HepG2 (cell line): ENCODE measurements around the gene MYLK2. TPM values are rescaled to one million over a fixed set of nuclear protein-coding genes. Genes with fewer than 3 reads are reported as not detected.

ENCODE experiments used
- ATAC-seq: fragments of 200-7000 bp; cut with Tn5 transposase; 3 replicates; pipeline ENCODE4 v1.9.1; 2020; ENCODE audit warnings: mild to moderate bottlenecking, moderate library complexity
- BruUV-seq: library from RNA; stranded (reverse); fragments of 400-500 nt; replicated peaks from 2 replicates; lab custom pipeline; 2021; lab: Mats Ljungman, UMichigan
- CTCF ChIA-PET: fragments of 300-600 bp; formaldehyde crosslinking; extraction: SDS; loops from one replicate; lab custom pipeline; 2021; ENCODE audit warnings: low total read pairs, inconsistent platforms, low intra/inter-chr PET ratio; lab: Yijun Ruan, JAX
- POLR2A ChIA-PET: fragments of 350-600 bp; sonication (Branson Sonifier 250); formaldehyde crosslinking; loops from one replicate; lab custom pipeline; 2020; ENCODE audit warnings: antibody characterized with exemption, inconsistent platforms; lab: Yijun Ruan, JAX
- DNase-seq: peaks from one replicate; pipeline ENCODE4 v3.0.0-alpha.2; 2015; ENCODE audit warnings: low spot score
- FAIRE-seq: peaks from 3 replicates; lab custom pipeline; 2011; peaks lifted over from hg19 to GRCh38; lab: Jason Lieb, UNC
- H2AFZ ChIP-seq: one replicate; pipeline ENCODE4 v1.6.1; 2011; ENCODE audit warnings: low read length, inconsistent platforms
- H3K27ac ChIP-seq: fragments of 300-600 bp; 3 replicates; pipeline ENCODE4 v1.8.0; 2011; ENCODE audit warnings: mixed run types, mild to moderate bottlenecking, mixed read lengths, low read length, inconsistent platforms; ENCODE audit not compliant: insufficient read depth; ENCODE audit errors: extremely low read length
- H3K27me3 ChIP-seq, 2 experiments: fragments of 200-600 bp in 1 of 2; 2 replicates in 1 of 2; 3 replicates in 1 of 2; pipeline versions ENCODE4 v1.6.0 to v1.8.0; 2011; ENCODE audit warnings: low read length in 2 of 2, mild to moderate bottlenecking in 2 of 2, moderate library complexity in 2 of 2, inconsistent platforms in 1 of 2; ENCODE audit not compliant: insufficient read depth in 2 of 2, control insufficient read depth in 1 of 2
- H3K36me3 ChIP-seq, 2 experiments: fragments of 200-600 bp in 1 of 2; replicated peaks in 1 of 2; 2 replicates in 1 of 2; 3 replicates in 1 of 2; pipeline versions ENCODE4 v1.5.1 to v1.8.0; 2011; ENCODE audit warnings: low read length in 2 of 2, inconsistent platforms in 1 of 2; ENCODE audit not compliant: insufficient read depth in 2 of 2, control insufficient read depth in 1 of 2
- H3K4me1 ChIP-seq: 2 replicates; pipeline ENCODE4 v1.5.1; 2012; ENCODE audit warnings: low read length, inconsistent platforms; ENCODE audit not compliant: insufficient read depth
- H3K4me2 ChIP-seq: 2 replicates; pipeline ENCODE4 v1.6.0; 2011; ENCODE audit warnings: low read depth, low read length, inconsistent platforms
- H3K4me3 ChIP-seq, 3 experiments: fragments of 200-600 bp in 1 of 3; sonication (generic), shearing (Covaris generic) in 1 of 3; replicated peaks in 1 of 3; 2 replicates each; pipeline ENCODE4 v1.5.1; 2011 to 2016; ENCODE audit warnings: low read length in 3 of 3, inconsistent platforms in 2 of 3, low read depth in 2 of 3, mild to moderate bottlenecking in 2 of 3, control low read depth in 1 of 3, mixed read lengths in 1 of 3; ENCODE audit not compliant: insufficient read depth in 1 of 3
- H3K79me2 ChIP-seq: one replicate; pipeline ENCODE4 v1.6.1; 2011; ENCODE audit warnings: low read length, inconsistent platforms; ENCODE audit not compliant: insufficient read depth
- H3K9ac ChIP-seq: 2 replicates; pipeline ENCODE4 v1.6.0; 2011; ENCODE audit warnings: mild to moderate bottlenecking, low read depth, low read length, inconsistent platforms; ENCODE audit not compliant: insufficient read depth
- H3K9me3 ChIP-seq: 2 replicates; pipeline ENCODE4 v1.5.1; 2012; ENCODE audit warnings: mild to moderate bottlenecking, low read length
- H4K20me1 ChIP-seq: 2 replicates; pipeline ENCODE4 v1.6.0; 2011; ENCODE audit warnings: inconsistent platforms, mild to moderate bottlenecking, low read length, moderate library complexity; ENCODE audit not compliant: insufficient read depth
- FOXC1 ChIP-seq: sonication (generic); formaldehyde crosslinking; IDR thresholded peaks from 2 replicates; pipeline ENCODE4 v1.8.0; 2022; ENCODE audit warnings: mild to moderate bottlenecking, missing genetic modification reagents, borderline replicate concordance
- GTF3A ChIP-seq: sonication (generic); formaldehyde crosslinking; conservative IDR thresholded peaks from 2 replicates; pipeline ENCODE4 v1.4.0; 2020; ENCODE audit warnings: mild to moderate bottlenecking, missing genetic modification reagents
- HDAC2 ChIP-seq: sonication (generic); formaldehyde crosslinking; IDR thresholded peaks from 2 replicates; pipeline ENCODE4 v1.4.0; 2020; ENCODE audit warnings: missing genetic modification reagents
- JUND ChIP-seq: sonication (generic); formaldehyde crosslinking; IDR thresholded peaks from 2 replicates; pipeline ENCODE4 v1.8.0; 2022; ENCODE audit warnings: mild to moderate bottlenecking, missing genetic modification reagents
- KLF16 ChIP-seq, 2 experiments: sonication (generic) in 1 of 2; formaldehyde crosslinking in 1 of 2; IDR thresholded peaks; 2 replicates each; pipeline versions ENCODE4 v1.6.1 to v1.8.0; 2016 to 2023; ENCODE audit warnings: missing genetic modification reagents in 2 of 2, missing compliant biosample characterization in 1 of 2
- MAZ ChIP-seq, 2 experiments: sonication (generic) in 1 of 2; formaldehyde crosslinking in 1 of 2; IDR thresholded peaks; 2 replicates each; pipeline versions ENCODE4 v1.5.0 to v1.6.1; 2012 to 2020; ENCODE audit warnings: low read depth in 2 of 2, mild to moderate bottlenecking in 2 of 2, borderline replicate concordance in 1 of 2, improper control_type of control experiment in 1 of 2, low read length in 1 of 2, missing genetic modification reagents in 1 of 2, moderate library complexity in 1 of 2
- MEIS2 ChIP-seq: sonication (generic); formaldehyde crosslinking; IDR thresholded peaks from 2 replicates; pipeline ENCODE4 v1.9.0; 2021; ENCODE audit warnings: mild to moderate bottlenecking, missing genetic modification reagents
- NFE2 ChIP-seq: sonication (generic); formaldehyde crosslinking; IDR thresholded peaks from 2 replicates; pipeline ENCODE4 v1.4.0; 2020; ENCODE audit warnings: missing genetic modification reagents
- PCBP2 ChIP-seq: fragments of 200-400 bp; formaldehyde crosslinking; optimal IDR thresholded peaks from 2 replicates; pipeline ENCODE3; 2018; ENCODE audit warnings: low read length, low read depth; ENCODE audit not compliant: poor library complexity, severe bottlenecking
- RARG ChIP-seq: sonication (generic); formaldehyde crosslinking; IDR thresholded peaks from 2 replicates; pipeline ENCODE4 v1.4.0; 2020; ENCODE audit warnings: low read depth, mild to moderate bottlenecking, missing genetic modification reagents
- TBP ChIP-seq: sonication (generic); formaldehyde crosslinking; IDR thresholded peaks from 2 replicates; pipeline ENCODE4 v1.5.0; 2020; ENCODE audit warnings: missing genetic modification reagents
- TMF1 ChIP-seq: sonication (generic); formaldehyde crosslinking; IDR thresholded peaks from 2 replicates; pipeline ENCODE4 v1.8.1; 2022; ENCODE audit warnings: low read depth, missing genetic modification reagents
- ZFP36 ChIP-seq: fragments of 150-350 bp; IDR thresholded peaks from 2 replicates; pipeline ENCODE4 v1.6.1; 2018; ENCODE audit warnings: borderline replicate concordance, low read length, low read depth; ENCODE audit not compliant: partially characterized antibody
- WGBS: methylation state at CpG from one replicate; pipeline ENCODE4 v1.1.6; 2017; ENCODE audit warnings: low lambda C conversion rate; 5-methylcytosine and 5-hydroxymethylcytosine counted together
- in situ Hi-C: cut with HindIII; loops from 2 replicates; pipeline ENCODE4 v1.10.0; 2017; ENCODE audit warnings: low pct_unique_long_range_greater_than_20kb; ENCODE audit not compliant: extremely low pct_ligation_motif_present
- intact Hi-C: fragments of 100-400 bp; cut with micrococcal nuclease; formaldehyde crosslinking; loops from one replicate; pipeline ENCODE4 v1.10.0; 2022; ENCODE audit not compliant: unreplicated experiment
- polyA plus RNA-seq, 8 experiments: library from polyadenylated mRNA; depleted of rRNA in 3 of 8; stranded (reverse) in 7 of 8; unstranded in 1 of 8; fragments of >200 nt; fragmentation: Illumina TruSeq in 4 of 8; extraction: Trizol in 4 of 8; gene quantifications; 2 replicates each; pipeline versions ENCODE4 v1.2.1 to v1.2.3, GENCODE V29; 2011 to 2016; ENCODE audit warnings: low read depth in 4 of 8, missing spikeins in 1 of 8, mixed read lengths in 1 of 8; ENCODE audit not compliant: insufficient read depth in 1 of 8
- total RNA-seq, 5 experiments: library from RNA; depleted of rRNA; stranded (reverse); fragments of >200 nt; fragmentation: Illumina TruSeq; extraction: Trizol; gene quantifications; 2 replicates each; pipeline ENCODE4 v1.2.3, GENCODE V29; 2016; ENCODE audit warnings: low read depth in 1 of 5
- TF ChIP-seq, protein P1 (sequence below): sonication (generic); formaldehyde crosslinking; IDR thresholded peaks from 2 replicates; pipeline ENCODE4 v1.4.0; 2020; ENCODE audit warnings: missing genetic modification reagents
- TF ChIP-seq, protein P2 (sequence below): sonication (generic); formaldehyde crosslinking; IDR thresholded peaks from 2 replicates; pipeline ENCODE4 v1.5.0; 2020; ENCODE audit warnings: missing genetic modification reagents

The MYLK2 gene
- total and polyA plus RNA-seq, 2 of the 13 experiments (the other 11 are each of a cell fraction or from before 2014, with no cell fraction given) = 0.27 TPM; not detected in 1

DNA sequence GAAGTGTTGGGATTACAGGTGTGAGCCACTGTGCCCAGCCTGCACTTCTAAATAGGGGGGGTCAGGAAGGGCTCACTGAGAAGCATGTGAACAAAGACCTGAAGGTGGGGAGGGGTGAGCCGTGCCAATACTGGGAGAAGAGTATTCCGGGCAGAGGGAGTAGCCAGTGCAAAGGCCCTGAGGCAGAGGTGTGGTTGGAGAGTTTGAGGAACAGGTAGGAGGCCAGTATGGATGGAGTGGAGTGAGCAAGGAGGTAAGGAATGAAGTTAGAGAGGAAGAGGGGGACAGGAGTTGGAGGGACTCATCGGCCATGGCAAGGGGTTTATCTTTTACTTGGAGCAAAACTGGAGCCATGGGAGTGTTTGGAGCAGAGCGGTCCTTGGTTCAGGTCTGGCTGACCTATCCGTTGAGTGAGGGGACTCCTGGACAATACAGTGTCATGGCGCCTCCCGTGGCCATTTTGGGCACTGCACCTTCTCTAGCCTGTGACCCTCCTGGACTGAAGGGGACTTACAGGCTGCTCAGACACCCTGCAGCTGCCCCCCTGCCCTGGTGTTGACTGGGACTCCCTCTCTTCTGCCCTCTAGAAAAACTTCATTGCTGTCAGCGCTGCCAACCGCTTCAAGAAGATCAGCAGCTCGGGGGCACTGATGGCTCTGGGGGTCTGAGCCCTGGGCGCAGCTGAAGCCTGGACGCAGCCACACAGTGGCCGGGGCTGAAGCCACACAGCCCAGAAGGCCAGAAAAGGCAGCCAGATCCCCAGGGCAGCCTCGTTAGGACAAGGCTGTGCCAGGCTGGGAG lies 14.2 kb downstream of the MYLK2 start:
- ChIA-PET CTCF (interaction anchor here (0.6 to 1.9 kb wide), 3 partner anchors 10 to 198 kb away, joined by 3 to 11 read pairs (median 7); no protein-coding TSS in a partner anchor), POLR2A (no interaction called here)
- DNase-seq (peak; percentile 74), ATAC-seq (peak; percentile 83), FAIRE-seq (peak; percentile 98)
- no peak overlapping the region for H2AFZ ChIP-seq
- BruUV-seq = no TSS peak
- no peaks in the 10 kb centered on the region for H4K20me1 ChIP-seq
- no peaks in the 10 kb centered on the region for H3K9me3 ChIP-seq
- no peak overlapping the region for H3K9ac ChIP-seq
- no peak overlapping the region for H3K4me3 ChIP-seq
- H3K36me3 ChIP-seq = no peaks in the 10 kb centered on the region
- H3K4me2 ChIP-seq = peak overlapping the region; percentile 19
- no peaks in the 10 kb centered on the region for H3K79me2 ChIP-seq
- intact Hi-C loops (loop anchor here (1.0 kb wide), 1 partner anchor 11 kb away; no protein-coding TSS in a partner anchor), in situ Hi-C loops (no loop called here)
- H3K27me3 ChIP-seq = peaks cover 2 to 6% of the 10 kb centered on the region in 2 experiments; a peak in 3 of 5 replicates
- WGBS = 8% methylated on average over 10 of the region's 14 CpGs
- peaks cover 31% of the 10 kb centered on the region for H3K4me1 ChIP-seq
- H3K27ac ChIP-seq = no peak overlapping the region
- no peak for TF ChIP-seq ZFP36
- no peak for TF ChIP-seq KLF16 (CRISPR knock-in tag; IDR thresholded peaks at IDR 0.05)
- TF ChIP-seq, protein P1, sequence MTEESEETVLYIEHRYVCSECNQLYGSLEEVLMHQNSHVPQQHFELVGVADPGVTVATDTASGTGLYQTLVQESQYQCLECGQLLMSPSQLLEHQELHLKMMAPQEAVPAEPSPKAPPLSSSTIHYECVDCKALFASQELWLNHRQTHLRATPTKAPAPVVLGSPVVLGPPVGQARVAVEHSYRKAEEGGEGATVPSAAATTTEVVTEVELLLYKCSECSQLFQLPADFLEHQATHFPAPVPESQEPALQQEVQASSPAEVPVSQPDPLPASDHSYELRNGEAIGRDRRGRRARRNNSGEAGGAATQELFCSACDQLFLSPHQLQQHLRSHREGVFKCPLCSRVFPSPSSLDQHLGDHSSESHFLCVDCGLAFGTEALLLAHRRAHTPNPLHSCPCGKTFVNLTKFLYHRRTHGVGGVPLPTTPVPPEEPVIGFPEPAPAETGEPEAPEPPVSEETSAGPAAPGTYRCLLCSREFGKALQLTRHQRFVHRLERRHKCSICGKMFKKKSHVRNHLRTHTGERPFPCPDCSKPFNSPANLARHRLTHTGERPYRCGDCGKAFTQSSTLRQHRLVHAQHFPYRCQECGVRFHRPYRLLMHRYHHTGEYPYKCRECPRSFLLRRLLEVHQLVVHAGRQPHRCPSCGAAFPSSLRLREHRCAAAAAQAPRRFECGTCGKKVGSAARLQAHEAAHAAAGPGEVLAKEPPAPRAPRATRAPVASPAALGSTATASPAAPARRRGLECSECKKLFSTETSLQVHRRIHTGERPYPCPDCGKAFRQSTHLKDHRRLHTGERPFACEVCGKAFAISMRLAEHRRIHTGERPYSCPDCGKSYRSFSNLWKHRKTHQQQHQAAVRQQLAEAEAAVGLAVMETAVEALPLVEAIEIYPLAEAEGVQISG = 0 out of 2 replicates have a peak, but pooled peaks have one; percentile 18
- no peak for TF ChIP-seq TMF1
- TF ChIP-seq NFE2 = no peak
- TF ChIP-seq RARG = no peak
- TF ChIP-seq MAZ (IDR thresholded peaks at IDR 0.05; ENCODE audit: borderline replicate concordance, low read depth, low read length) = peak; percentile 23; the same call in 1 of the 2 replicates
- no peak for TF ChIP-seq MAZ (CRISPR knock-in tag; IDR thresholded peaks at IDR 0.05; ENCODE audit: low read depth)
- no peak for TF ChIP-seq MEIS2
- no peak for TF ChIP-seq HDAC2
- TF ChIP-seq, protein P2, sequence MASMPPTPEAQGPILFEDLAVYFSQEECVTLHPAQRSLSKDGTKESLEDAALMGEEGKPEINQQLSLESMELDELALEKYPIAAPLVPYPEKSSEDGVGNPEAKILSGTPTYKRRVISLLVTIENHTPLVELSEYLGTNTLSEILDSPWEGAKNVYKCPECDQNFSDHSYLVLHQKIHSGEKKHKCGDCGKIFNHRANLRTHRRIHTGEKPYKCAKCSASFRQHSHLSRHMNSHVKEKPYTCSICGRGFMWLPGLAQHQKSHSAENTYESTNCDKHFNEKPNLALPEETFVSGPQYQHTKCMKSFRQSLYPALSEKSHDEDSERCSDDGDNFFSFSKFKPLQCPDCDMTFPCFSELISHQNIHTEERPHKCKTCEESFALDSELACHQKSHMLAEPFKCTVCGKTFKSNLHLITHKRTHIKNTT (CRISPR knock-in tag) = no peak
- TF ChIP-seq PCBP2 = no peak
- no peak for TF ChIP-seq TBP (CRISPR knock-in tag)
- TF ChIP-seq FOXC1 (CRISPR knock-in tag) = no peak
- TF ChIP-seq JUND (CRISPR knock-in tag) = no peak
- no peak for TF ChIP-seq GTF3A (CRISPR knock-in tag)
